Breast epithelium (tissue), 4 donors: ENCODE results near the gene FGF2. TPM values are rescaled to one million over a fixed set of nuclear protein-coding genes. Genes with fewer than 3 reads are reported as not detected.

Source experiments
- DNase-seq, 2 donors: peaks; one replicate each; pipeline ENCODE4 v3.0.0-alpha.2; 2019; ENCODE audit warnings: low spot score in 2 of 2
- H3K27ac ChIP-seq, 2 donors: fragments of 200-600 bp; sonication (generic) in 1 of 2; one replicate each; pipeline ENCODE4 v1.5.1; 2016 to 2019; ENCODE audit warnings: mild to moderate bottlenecking in 1 of 2
- H3K27me3 ChIP-seq, 2 donors: fragments of 200-600 bp; sonication (generic) in 1 of 2; one replicate each; pipeline versions ENCODE4 v1.5.1 to v1.6.0; 2017 to 2019; ENCODE audit warnings: control low read depth in 1 of 2, mild to moderate bottlenecking in 1 of 2
- H3K36me3 ChIP-seq: fragments of 200-600 bp; one replicate; pipeline ENCODE4 v1.5.1; 2019
- H3K4me1 ChIP-seq, 2 donors: fragments of 200-600 bp; sonication (generic); one replicate each; pipeline ENCODE4 v1.5.1; 2016 to 2019; ENCODE audit warnings: control low read depth in 1 of 2
- H3K4me3 ChIP-seq, 3 donors: fragments of 200-600 bp; sonication (generic); 1 replicate in 2 of 3; 2 replicates in 1 of 3; pipeline ENCODE4 v1.5.1; 2016 to 2019; ENCODE audit warnings: mild to moderate bottlenecking in 3 of 3, moderate library complexity in 2 of 3
- H3K9me3 ChIP-seq, 2 donors: fragments of 200-600 bp; sonication (generic) in 1 of 2; one replicate each; pipeline ENCODE4 v1.5.1; 2016 to 2019; ENCODE audit warnings: control low read depth in 1 of 2
- CTCF ChIP-seq, 3 donors: fragments of 450-650 bp; IDR thresholded peaks; one replicate each; pipeline ENCODE4 v1.5.1; 2016 to 2017; ENCODE audit warnings: antibody characterized with exemption in 3 of 3, mild to moderate bottlenecking in 3 of 3, moderate library complexity in 3 of 3
- POLR2A ChIP-seq: fragments of 450-650 bp; IDR thresholded peaks from one replicate; pipeline ENCODE4 v1.6.1; 2016; ENCODE audit warnings: antibody characterized with exemption, mild to moderate bottlenecking, moderate library complexity
- POLR2AphosphoS5 ChIP-seq, 3 donors: sonication (generic); formaldehyde crosslinking; IDR thresholded peaks; one replicate each; pipeline ENCODE4 v1.6.1; 2017; ENCODE audit warnings: antibody characterized with exemption in 3 of 3
- intact Hi-C: fragments of 100-400 bp; cut with DNase I; formaldehyde crosslinking; loops from one replicate; pipeline ENCODE4 v1.15.1; 2023; ENCODE audit warnings: low total_unique reads
- total RNA-seq, 3 donors: library from RNA; depleted of rRNA; stranded (reverse); fragments of >200 nt; gene quantifications; one replicate each; pipeline ENCODE4 v1.1.0, GENCODE V29; 2016

Gene FGF2
- total RNA-seq, 3 donors from 2014 or later, result 21.6 to 53.6 (median 33.0) TPM

- no peak overlapping the region for H3K4me3 ChIP-seq
- H3K27me3 ChIP-seq, result no peaks in the 10 kb centered on the region
- no peaks in the 10 kb centered on the region for H3K36me3 ChIP-seq
- intact Hi-C loops, result no loop called here
- DNase-seq, result no peak
- H3K27ac ChIP-seq, result no peak overlapping the region
- no peaks in the 10 kb centered on the region for H3K9me3 ChIP-seq
- no peaks in the 10 kb centered on the region for H3K4me1 ChIP-seq
- no peak for TF ChIP-seq POLR2A
- TF ChIP-seq CTCF (IDR thresholded peaks at IDR 0.05), result no peak
- no peak for TF ChIP-seq POLR2AphosphoS5 (IDR thresholded peaks at IDR 0.05)
Measured at GRCh38 chr4:122814426-122814825, 12.2 kb upstream of the FGF2 start.

- H3K27ac ChIP-seq, result no peak overlapping the region
- no peaks in the 10 kb centered on the region for H3K27me3 ChIP-seq
- TF ChIP-seq POLR2AphosphoS5 (IDR thresholded peaks at IDR 0.05) (no peak), POLR2A (no peak), CTCF (IDR thresholded peaks at IDR 0.05) (no peak)
- intact Hi-C loops, result no loop called here
- no peaks in the 10 kb centered on the region for H3K9me3 ChIP-seq
- H3K4me3 ChIP-seq, result no peak overlapping the region
- DNase-seq, result no peak
- no peaks in the 10 kb centered on the region for H3K4me1 ChIP-seq
- H3K36me3 ChIP-seq, result no peaks in the 10 kb centered on the region
Measured at GRCh38 chr4:122815248-122815647, 11.4 kb upstream of the FGF2 start.

- Histone ChIP-seq H3K27me3 (no peaks in the 10 kb centered on the region), H3K9me3 (no peaks in the 10 kb centered on the region), H3K4me3 (no peak overlapping the region), H3K4me1 (no peaks in the 10 kb centered on the region), H3K36me3 (no peaks in the 10 kb centered on the region), H3K27ac (no peak overlapping the region)
- DNase-seq, result no peak
- intact Hi-C loops, result no loop called here
- no peak for TF ChIP-seq POLR2AphosphoS5 (IDR thresholded peaks at IDR 0.05)
- TF ChIP-seq POLR2A, result no peak
- no peak for TF ChIP-seq CTCF (IDR thresholded peaks at IDR 0.05)
Measured at GRCh38 chr4:122816476-122816875, 10.2 kb upstream of the FGF2 start.

- DNase-seq, result no peak
- Histone ChIP-seq H3K27me3 (no peaks in the 10 kb centered on the region), H3K4me1 (no peaks in the 10 kb centered on the region), H3K4me3 (no peak overlapping the region), H3K36me3 (no peaks in the 10 kb centered on the region), H3K9me3 (no peaks in the 10 kb centered on the region), H3K27ac (no peak overlapping the region)
- TF ChIP-seq CTCF (IDR thresholded peaks at IDR 0.05) (no peak), POLR2AphosphoS5 (IDR thresholded peaks at IDR 0.05) (no peak), POLR2A (no peak)
- intact Hi-C loops, result loop anchor here (5.0 kb wide), 1 partner anchor 1033 kb away; no protein-coding TSS in a partner anchor
Measured at GRCh38 chr4:122819708-122820449, 6.8 kb upstream of the FGF2 start.

GRCh38 chr4:122821092-122821491 lies 5.5 kb upstream of the FGF2 start:
- no peak for TF ChIP-seq POLR2AphosphoS5 (IDR thresholded peaks at IDR 0.05)
- intact Hi-C loops, result loop anchor here (5.0 kb wide), 1 partner anchor 1034 kb away; no protein-coding TSS in a partner anchor
- DNase-seq, result no peak
- H3K27ac ChIP-seq, result no peak overlapping the region
- no peak overlapping the region for H3K4me3 ChIP-seq
- no peaks in the 10 kb centered on the region for H3K27me3 ChIP-seq
- H3K4me1 ChIP-seq, result peaks cover 0 to 4% of the 10 kb centered on the region in 2 donors
- no peaks in the 10 kb centered on the region for H3K36me3 ChIP-seq
- no peaks in the 10 kb centered on the region for H3K9me3 ChIP-seq
